HG02885 (cell line): ENCODE results near the gene PGRMC1.
"Not testable (repeated sequence)": the region's sequence is repeated elsewhere in the genome, so short reads cannot be mapped to it uniquely, and the experiment has no call there.

Source experiments
- ATAC-seq: cut with Tn5 transposase; IDR thresholded peaks from one replicate; pipeline ENCODE4 v1.9.1; 2021; ENCODE audit warnings: mild to moderate bottlenecking; ENCODE audit not compliant: unreplicated experiment, poor library complexity

PGRMC1 gene

GRCh38 chrX:119235872-119236622 lies at the start of gene PGRMC1:
PGRMC1 (plus strand) TSS chrX:119236285; CDS start chrX:119236364, 79 bp downstream.
- ATAC-seq: peak; percentile 87

- ATAC-seq: no peak
Measured at GRCh38 chrX:119186763-119187162, 49.3 kb upstream of the PGRMC1 start.

- no peak for ATAC-seq
Measured at GRCh38 chrX:119187298-119187697, 48.8 kb upstream of the PGRMC1 start.

GRCh38 chrX:119189115-119189514 lies 47.0 kb upstream of the PGRMC1 start:
- ATAC-seq: no peak

- no peak for ATAC-seq
Measured at GRCh38 chrX:119189595-119189994, 46.5 kb upstream of the PGRMC1 start.

- no peak for ATAC-seq
Measured at GRCh38 chrX:119190091-119190681, 45.9 kb upstream of the PGRMC1 start.

GRCh38 chrX:119190831-119191230 lies 45.3 kb upstream of the PGRMC1 start:
- no peak for ATAC-seq

GRCh38 chrX:119194621-119195020 lies 41.5 kb upstream of the PGRMC1 start:
- no peak for ATAC-seq

- ATAC-seq: no peak
Measured at GRCh38 chrX:119201570-119201969, 34.5 kb upstream of the PGRMC1 start.

GRCh38 chrX:119206203-119206602 lies 29.9 kb upstream of the PGRMC1 start:
- no peak for ATAC-seq

GRCh38 chrX:119207483-119207882 lies 28.6 kb upstream of the PGRMC1 start:
- not testable (repeated sequence) for ATAC-seq

- no peak for ATAC-seq
Measured at GRCh38 chrX:119208401-119209057, 27.6 kb upstream of the PGRMC1 start.

- ATAC-seq: not testable (repeated sequence)
Measured at GRCh38 chrX:119210931-119211648, 25.0 kb upstream of the PGRMC1 start.

- ATAC-seq: no peak
Measured at GRCh38 chrX:119211649-119212014, 24.5 kb upstream of the PGRMC1 start.

- ATAC-seq: no peak
Measured at GRCh38 chrX:119218198-119218597, 17.9 kb upstream of the PGRMC1 start.

- ATAC-seq: no peak
Measured at GRCh38 chrX:119222932-119223331, 13.2 kb upstream of the PGRMC1 start.

- ATAC-seq: no peak
Measured at GRCh38 chrX:119223783-119224182, 12.3 kb upstream of the PGRMC1 start.

GRCh38 chrX:119226446-119226845 lies 9.6 kb upstream of the PGRMC1 start:
- ATAC-seq: no peak

- ATAC-seq: no peak
Measured at GRCh38 chrX:119228512-119229252, 7.4 kb upstream of the PGRMC1 start.

GRCh38 chrX:119229253-119229615 lies 6.9 kb upstream of the PGRMC1 start:
- ATAC-seq: no peak
